Cerebellar cortex (tissue), 1 donor: ENCODE data around the gene NABP1.

ENCODE experiments used
- DNase-seq: peaks from one replicate; pipeline ENCODE4 v3.0.0-alpha.2; 2015; ENCODE audit warnings: low spot score

The NABP1 gene

DNA sequence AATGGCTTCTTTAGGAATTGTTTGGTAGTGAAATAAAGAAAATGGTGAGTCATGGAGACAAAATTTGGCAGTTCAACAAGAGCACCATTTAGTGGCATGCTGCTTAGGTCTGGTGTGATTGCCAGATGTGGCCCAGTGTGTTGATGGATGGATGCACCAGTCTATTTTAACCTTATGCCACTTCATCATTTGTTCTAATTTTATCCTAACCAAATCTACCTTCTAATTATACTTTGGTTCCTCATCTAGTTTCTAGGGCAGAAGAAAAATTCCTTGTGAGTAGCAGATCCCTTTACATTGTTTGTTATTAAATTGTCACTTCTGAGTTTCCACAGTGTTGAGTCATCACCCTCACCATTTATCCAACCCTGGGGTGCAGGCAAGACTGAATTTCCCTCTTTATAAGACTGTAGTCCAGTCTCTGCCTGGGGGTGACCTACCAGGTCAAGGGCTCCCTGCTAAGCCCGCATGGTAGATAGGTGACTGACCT lies 32.5 kb downstream of the NABP1 start:
- DNase-seq, result no peak

DNA sequence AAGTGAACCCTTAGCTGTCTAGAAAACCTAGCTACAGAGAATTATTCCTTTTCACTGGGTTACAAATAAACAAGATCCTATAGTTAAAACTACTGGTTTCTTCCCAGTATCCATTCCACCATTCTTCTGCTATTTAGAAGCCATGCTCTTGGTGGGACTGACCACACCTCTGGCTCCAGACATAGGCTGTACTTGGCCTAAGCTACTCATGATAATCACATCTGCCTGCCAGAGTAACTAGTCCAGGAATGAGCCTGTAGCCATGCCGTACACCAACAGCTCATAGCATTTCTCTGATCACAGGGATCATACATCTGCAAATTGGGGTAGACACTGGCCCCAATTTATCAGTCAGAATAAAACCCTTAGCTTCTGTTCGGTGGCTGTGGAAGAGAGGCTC lies 33.7 kb downstream of the NABP1 start:
- no peak for DNase-seq

DNA sequence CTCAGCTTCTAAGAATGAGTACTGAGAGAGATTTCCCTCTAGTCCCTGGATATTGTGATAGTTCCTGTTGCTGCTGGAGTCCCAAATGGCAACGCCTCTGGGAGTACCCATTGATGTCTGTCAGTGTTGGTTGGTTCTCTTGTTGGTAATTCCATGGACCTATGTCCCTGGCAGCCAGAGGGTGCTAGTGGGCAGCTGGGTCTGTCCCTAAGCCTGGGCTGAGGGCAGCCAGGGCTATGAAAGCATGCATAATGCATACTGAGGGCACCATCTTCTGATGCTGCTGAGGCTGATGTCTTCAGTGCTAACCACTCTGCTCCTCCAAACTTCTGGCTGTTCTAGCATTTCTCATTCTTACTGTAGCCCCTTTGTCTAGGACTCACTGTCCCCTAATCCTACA lies 35.9 kb downstream of the NABP1 start:
- no peak for DNase-seq

DNA sequence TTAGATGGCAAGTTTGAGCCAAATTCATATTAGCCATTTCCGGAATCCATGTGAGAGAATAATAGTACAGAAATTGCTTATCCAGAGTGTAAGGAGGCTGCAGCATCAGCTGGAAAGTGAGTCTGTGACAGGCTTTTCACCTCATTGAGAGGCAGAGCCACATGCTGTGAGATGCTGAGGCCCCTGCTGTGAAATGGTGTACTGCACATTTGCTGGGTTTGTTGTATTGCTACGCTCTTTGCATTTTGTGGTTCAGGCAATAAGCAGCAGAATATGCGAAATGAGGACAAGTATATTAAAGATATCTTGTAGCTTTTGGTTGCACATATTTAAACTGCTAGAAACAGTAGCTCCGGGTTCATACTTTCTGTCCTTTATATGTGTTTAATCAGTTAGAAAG lies 37.0 kb downstream of the NABP1 start:
- no peak for DNase-seq

DNA sequence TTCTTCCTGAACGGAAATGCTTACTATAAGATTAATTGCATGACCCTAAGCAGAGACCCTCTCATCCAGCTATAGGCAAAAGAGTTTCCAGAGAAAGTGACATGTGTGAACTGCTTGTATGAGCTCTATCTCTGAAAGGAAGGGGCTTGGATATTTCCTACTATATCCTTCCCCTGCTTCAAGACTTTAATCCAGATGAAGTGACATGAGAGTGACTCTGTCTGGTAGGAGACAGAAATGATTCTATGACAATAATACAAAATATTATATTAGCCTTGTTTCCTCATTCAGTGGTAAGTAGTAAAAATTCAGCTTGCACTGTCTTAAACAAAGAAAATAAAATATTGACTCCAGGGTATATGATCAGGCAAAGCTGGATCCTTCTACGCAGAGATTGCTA lies 37.5 kb downstream of the NABP1 start:
- no peak for DNase-seq

DNA sequence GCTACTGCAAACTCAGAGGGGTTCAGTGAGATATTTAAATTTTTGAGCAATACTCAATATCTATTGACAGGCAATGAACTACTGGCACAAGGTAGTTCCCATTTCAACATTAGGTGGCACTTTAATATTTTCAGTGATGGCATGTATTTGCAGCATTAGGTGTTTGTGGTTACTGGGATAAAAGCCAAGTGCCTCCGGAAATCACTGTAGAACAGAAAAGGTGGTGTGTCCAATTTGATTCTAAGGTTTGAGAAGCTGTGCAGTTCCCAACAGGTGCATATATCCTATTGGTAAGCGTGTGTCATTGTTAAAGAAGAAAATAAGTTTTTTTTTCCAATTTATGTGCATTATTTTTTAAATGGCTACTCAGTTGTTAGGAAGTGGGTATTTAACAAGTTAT lies 41.3 kb downstream of the NABP1 start:
- no peak for DNase-seq

DNA sequence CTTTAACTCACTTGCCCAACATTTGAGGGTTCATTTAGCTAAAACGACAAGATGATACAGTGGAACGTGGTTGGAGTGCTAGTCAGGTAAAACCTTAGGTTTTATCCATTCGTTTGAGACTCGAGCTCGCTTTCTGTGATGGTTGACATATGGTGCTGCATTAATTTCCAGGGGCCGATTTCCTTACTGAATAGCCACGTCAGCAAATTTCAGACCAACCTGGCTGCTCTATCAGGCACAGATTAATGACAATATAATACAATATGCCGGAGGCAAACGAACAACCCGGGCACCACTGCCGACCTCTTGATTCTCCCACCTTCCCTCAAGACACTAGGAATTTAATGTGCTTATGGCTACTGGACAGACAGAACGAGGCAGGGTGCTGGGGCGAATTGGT lies 42.0 kb downstream of the NABP1 start:
- DNase-seq, result no peak

DNA sequence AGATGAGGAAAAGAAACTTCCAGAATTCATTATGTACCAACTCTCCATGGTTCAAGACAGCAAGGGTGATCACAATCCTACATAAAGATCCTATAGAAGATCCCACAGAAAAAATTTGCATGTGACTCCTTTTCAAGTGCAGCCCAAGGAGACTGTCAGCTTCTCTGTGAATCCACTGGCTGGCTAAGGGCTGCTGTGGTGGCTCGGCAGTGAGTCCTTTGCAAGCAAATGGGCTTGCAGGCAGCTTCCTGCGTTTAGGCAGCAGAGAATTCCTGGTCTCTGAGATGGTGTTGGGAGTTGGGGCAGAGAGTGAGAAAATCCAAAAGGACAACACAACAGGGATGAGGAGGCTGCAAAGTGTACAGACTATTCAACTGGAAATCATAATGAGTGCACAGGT lies 43.4 kb downstream of the NABP1 start:
- DNase-seq, result no peak

DNA sequence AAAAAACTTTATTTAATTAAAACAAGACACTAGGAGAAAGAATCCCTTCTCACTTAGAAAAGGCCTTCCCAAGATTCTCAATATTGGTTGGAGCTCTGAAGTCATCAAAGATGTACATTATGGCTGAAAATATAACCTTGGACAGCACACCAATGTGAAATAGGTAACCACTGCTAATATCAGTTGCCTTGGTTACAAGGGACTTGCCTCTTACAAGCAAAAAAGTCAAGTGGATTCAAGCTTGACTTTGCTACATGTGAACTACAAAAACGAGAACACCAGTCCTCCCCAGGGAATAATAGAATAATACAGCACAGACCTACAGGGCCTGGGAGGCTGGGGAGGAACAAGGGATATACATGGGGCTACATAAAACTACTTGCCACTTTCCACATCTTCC lies 46.1 kb downstream of the NABP1 start:
- no peak for DNase-seq

DNA sequence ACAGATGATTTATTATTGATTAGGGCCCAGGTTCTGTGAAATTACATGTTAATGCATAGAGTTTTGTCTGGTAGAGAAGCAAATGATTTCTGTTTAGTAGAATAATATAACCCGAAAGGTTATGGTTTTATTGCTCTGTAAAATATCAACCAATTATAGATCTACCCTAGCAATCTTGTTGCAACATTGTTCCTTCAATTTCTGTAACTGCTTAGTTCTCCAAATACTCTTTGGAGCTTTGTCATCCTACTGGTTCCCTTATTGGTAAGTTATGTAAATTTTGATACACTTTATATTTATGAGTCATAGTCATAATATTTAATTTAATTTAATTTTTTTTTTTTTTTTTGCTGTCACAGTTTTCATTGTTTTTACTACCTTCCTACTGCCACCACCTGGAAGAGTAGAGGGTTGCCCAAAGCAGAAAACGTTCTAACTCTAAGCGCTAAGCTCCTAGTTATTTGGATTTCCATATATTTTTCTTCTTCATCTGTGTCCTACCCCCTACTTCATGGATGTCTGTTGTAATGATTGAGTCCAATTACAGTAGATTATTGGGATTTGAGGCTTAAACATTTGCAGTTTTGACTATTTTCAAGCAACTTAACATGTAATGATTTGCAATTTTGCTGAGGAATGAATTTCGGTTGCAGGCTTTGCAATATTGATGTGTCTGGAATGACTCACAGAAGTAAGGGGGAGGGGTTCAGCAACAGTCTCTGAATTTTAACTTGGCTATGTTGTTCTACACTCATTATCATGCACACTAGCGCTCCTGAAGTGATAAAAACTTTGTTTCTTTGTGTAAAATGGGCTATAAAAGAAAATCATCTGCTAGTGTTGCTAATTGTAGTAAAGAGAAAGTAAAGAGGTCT lies 51.1 kb downstream of the NABP1 start:
- DNase-seq, result no peak

DNA sequence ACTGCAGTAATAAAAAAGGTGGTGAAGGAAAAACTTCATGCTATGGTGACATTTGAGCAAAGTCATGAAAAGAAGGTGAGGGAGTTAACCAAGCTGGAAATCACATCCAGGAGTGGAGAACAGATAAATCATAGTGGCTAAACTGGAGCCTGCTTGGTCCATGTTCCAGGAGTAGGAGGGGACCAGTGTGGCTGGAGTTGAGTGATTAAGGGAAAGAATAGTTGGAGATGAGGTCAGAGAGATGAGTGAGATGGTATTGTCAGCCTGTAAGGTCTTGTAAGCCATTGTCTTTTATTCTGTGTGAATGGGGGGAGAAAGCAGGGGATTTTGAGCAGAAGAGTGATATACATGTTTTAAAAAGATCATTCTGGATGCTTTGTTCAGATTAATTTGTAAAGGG lies 52.3 kb downstream of the NABP1 start:
- DNase-seq, result no peak
